ENCODE data around the gene FRYL.
"Not testable (repeated sequence)": the region's sequence is repeated elsewhere in the genome, so short reads cannot be mapped to it uniquely, and the experiment has no call there.

Gene FRYL

GRCh38 chr4:48467442-48467841 lies 312.6 kb downstream of the FRYL start:
- H3K27me3 ChIP-seq (ENCODE audit: insufficient read depth, low read depth, severe bottlenecking) = no peaks in the 10 kb centered on the region
- no peak overlapping the region for H3K27ac ChIP-seq
- TF ChIP-seq CTCF (IDR thresholded peaks at IDR 0.05; ENCODE audit: low read depth, low read length) = no peak
- no peaks in the 10 kb centered on the region for H3K36me3 ChIP-seq
- H3K9me3 ChIP-seq (ENCODE audit: severe bottlenecking) = no peaks in the 10 kb centered on the region
- DNase-seq = no peak
- H3K4me3 ChIP-seq (ENCODE audit: low read depth, low read length) = no peak overlapping the region

GRCh38 chr4:48462363-48462762 lies 317.7 kb downstream of the FRYL start:
- no peak overlapping the region for H3K4me3 ChIP-seq (ENCODE audit: low read depth, low read length)
- no peaks in the 10 kb centered on the region for H3K36me3 ChIP-seq
- DNase-seq = no peak
- H3K9me3 ChIP-seq (ENCODE audit: severe bottlenecking) = no peaks in the 10 kb centered on the region
- no peaks in the 10 kb centered on the region for H3K27me3 ChIP-seq (ENCODE audit: insufficient read depth, low read depth, severe bottlenecking)
- H3K27ac ChIP-seq = no peak overlapping the region
- TF ChIP-seq CTCF (IDR thresholded peaks at IDR 0.05; ENCODE audit: low read depth, low read length) = no peak

- Histone ChIP-seq H3K36me3 (no peaks in the 10 kb centered on the region), H3K9me3 (ENCODE audit: severe bottlenecking) (no peaks in the 10 kb centered on the region), H3K27me3 (ENCODE audit: insufficient read depth, low read depth, severe bottlenecking) (no peaks in the 10 kb centered on the region), H3K27ac (no peak overlapping the region), H3K4me3 (ENCODE audit: low read depth, low read length) (no peak overlapping the region)
- DNase-seq = no peak
- TF ChIP-seq CTCF (IDR thresholded peaks at IDR 0.05; ENCODE audit: low read depth, low read length) = no peak
Observed at GRCh38 chr4:48461000-48461399, 319.1 kb downstream of the FRYL start.

GRCh38 chr4:48454591-48454990 lies 325.5 kb downstream of the FRYL start:
- Histone ChIP-seq H3K27me3 (ENCODE audit: insufficient read depth, low read depth, severe bottlenecking) (no peaks in the 10 kb centered on the region), H3K36me3 (no peaks in the 10 kb centered on the region), H3K4me3 (ENCODE audit: low read depth, low read length) (no peak overlapping the region), H3K9me3 (ENCODE audit: severe bottlenecking) (no peaks in the 10 kb centered on the region), H3K27ac (no peak overlapping the region)
- TF ChIP-seq CTCF (IDR thresholded peaks at IDR 0.05; ENCODE audit: low read depth, low read length) = no peak
- no peak for DNase-seq

- H3K36me3 ChIP-seq; H3K4me3 ChIP-seq (ENCODE audit: low read depth, low read length); H3K9me3 ChIP-seq (ENCODE audit: severe bottlenecking); H3K27me3 ChIP-seq (ENCODE audit: insufficient read depth, low read depth, severe bottlenecking); H3K27ac ChIP-seq; DNase-seq: not testable (repeated sequence)
Observed at GRCh38 chr4:48451656-48452055, 328.4 kb downstream of the FRYL start.

GRCh38 chr4:48450740-48451139 lies 329.3 kb downstream of the FRYL start:
- Histone ChIP-seq H3K4me3 (ENCODE audit: low read depth, low read length) (no peak overlapping the region), H3K27me3 (ENCODE audit: insufficient read depth, low read depth, severe bottlenecking) (no peaks in the 10 kb centered on the region), H3K27ac (no peak overlapping the region), H3K9me3 (ENCODE audit: severe bottlenecking) (no peaks in the 10 kb centered on the region), H3K36me3 (no peaks in the 10 kb centered on the region)
- DNase-seq = no peak
- no peak for TF ChIP-seq CTCF (IDR thresholded peaks at IDR 0.05; ENCODE audit: low read depth, low read length)

Data from WERI-Rb-1 (cell line).